BJ (cell line): ENCODE data around the gene TTL. TPM values are rescaled to one million over a fixed set of nuclear protein-coding genes. Genes with fewer than 3 reads are reported as not detected.
A peak's percentile ranks its signal among the peaks of the same experiment; 100 is the strongest.

Experiments
- CTCF ChIA-PET: fragments of 350-600 bp; formaldehyde crosslinking; extraction: SDS; loops from one replicate; lab custom pipeline; 2021; ENCODE audit warnings: antibody characterized with exemption, inconsistent platforms; lab: Yijun Ruan, JAX
- POLR2A ChIA-PET: fragments of 300-600 bp; sonication (Branson Sonifier 250); formaldehyde crosslinking; extraction: SDS; loops from one replicate; lab custom pipeline; 2021; ENCODE audit warnings: antibody characterized with exemption; lab: Charles Lee
- DNase-seq: peaks from one replicate; pipeline ENCODE4 v3.0.0-alpha.2; 2011; ENCODE audit warnings: low read depth
- H3K27me3 ChIP-seq: 2 replicates; pipeline ENCODE4 v1.6.0; 2011; ENCODE audit warnings: low read length; ENCODE audit not compliant: control insufficient read depth, insufficient read depth
- H3K36me3 ChIP-seq: 2 replicates; pipeline ENCODE4 v1.5.1; 2011; ENCODE audit warnings: low read length; ENCODE audit not compliant: control insufficient read depth, insufficient read depth
- H3K4me3 ChIP-seq: 2 replicates; pipeline ENCODE4 v1.5.1; 2011; ENCODE audit warnings: low read depth, mild to moderate bottlenecking, control low read depth, low read length
- polyA plus RNA-seq: library from polyadenylated mRNA; depleted of rRNA; stranded (reverse); fragments of >200 nt; gene quantifications from 2 replicates; pipeline ENCODE4 v1.2.3, GENCODE V29; 2011
- TF ChIP-seq, protein P1 (sequence below): IDR thresholded peaks from 2 replicates; pipeline ENCODE4 v1.5.1; 2011; ENCODE audit warnings: low read depth, mild to moderate bottlenecking, control low read depth, inconsistent platforms, low read length, moderate library complexity; ENCODE audit not compliant: insufficient read depth

Gene TTL
- polyA plus RNA-seq, 1 experiment: 11.1 TPM

GRCh38 chr2:112541315-112542122 is 59.6 kb downstream of the TTL start:
- H3K27me3 ChIP-seq: no peaks in the 10 kb centered on the region
- ChIA-PET POLR2A (no interaction called here), CTCF (no interaction called here)
- DNase-seq: no peak
- peak overlapping the region; percentile 88 for H3K4me3 ChIP-seq
- TF ChIP-seq, protein P1, sequence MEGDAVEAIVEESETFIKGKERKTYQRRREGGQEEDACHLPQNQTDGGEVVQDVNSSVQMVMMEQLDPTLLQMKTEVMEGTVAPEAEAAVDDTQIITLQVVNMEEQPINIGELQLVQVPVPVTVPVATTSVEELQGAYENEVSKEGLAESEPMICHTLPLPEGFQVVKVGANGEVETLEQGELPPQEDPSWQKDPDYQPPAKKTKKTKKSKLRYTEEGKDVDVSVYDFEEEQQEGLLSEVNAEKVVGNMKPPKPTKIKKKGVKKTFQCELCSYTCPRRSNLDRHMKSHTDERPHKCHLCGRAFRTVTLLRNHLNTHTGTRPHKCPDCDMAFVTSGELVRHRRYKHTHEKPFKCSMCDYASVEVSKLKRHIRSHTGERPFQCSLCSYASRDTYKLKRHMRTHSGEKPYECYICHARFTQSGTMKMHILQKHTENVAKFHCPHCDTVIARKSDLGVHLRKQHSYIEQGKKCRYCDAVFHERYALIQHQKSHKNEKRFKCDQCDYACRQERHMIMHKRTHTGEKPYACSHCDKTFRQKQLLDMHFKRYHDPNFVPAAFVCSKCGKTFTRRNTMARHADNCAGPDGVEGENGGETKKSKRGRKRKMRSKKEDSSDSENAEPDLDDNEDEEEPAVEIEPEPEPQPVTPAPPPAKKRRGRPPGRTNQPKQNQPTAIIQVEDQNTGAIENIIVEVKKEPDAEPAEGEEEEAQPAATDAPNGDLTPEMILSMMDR: no peak
- no peaks in the 10 kb centered on the region; the same call in 1 of the 2 replicates for H3K36me3 ChIP-seq

DNA sequence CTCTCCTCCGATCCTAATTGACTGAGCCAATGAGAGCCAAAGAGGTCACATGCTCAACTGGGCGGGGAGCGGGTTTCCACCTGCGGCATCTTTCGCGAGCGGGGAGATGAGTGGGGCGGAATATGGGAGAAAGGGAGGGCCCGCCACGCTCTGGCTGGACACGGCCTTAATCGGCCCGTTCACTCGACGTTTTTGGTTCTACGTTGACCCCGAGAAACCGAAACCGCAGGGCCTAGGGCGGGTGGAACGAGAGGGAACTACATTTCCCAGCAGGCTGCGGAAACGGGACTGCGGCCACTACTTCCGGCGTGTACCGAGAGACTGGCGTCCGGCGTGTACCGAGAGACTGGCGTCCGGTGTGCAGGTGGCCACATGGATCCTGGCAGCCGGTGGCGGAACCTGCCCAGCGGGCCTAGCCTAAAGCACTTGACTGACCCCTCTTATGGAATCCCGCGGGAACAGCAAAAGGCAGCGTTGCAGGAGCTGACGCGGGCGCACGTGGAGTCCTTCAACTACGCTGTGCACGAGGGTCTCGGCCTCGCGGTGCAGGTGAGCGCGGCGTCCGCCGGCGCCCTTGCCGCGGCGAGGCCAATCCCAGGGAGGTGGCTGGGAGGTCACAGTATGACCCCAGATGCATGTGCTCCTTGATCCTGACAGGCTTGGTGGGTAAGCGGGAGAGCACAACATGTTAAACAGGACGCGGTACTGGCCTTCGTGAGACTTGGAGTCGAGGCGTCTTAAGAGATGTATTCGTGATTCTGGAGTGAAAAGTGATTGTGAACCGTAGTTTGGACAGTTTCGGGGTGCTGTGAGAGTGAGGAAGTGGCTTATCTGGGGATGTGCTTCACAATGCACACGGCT is 60.4 kb downstream of the TTL start, which contains the start of gene POLR1B:
TSS of gene POLR1B (plus strand) at position 343 of the 861 bp plus-strand sequence. CDS start at position 373, 30 bp downstream.
- TF ChIP-seq, protein P1: no peak
- H3K27me3 ChIP-seq: no peaks in the 10 kb centered on the region
- H3K4me3 ChIP-seq: peak within 1 kb of the TSS; percentile 88
- peaks cover under 1% of the 10 kb centered on the region for H3K36me3 ChIP-seq
- ChIA-PET POLR2A (no interaction called here), CTCF (no interaction called here)
- DNase-seq: peak; percentile 26

DNA sequence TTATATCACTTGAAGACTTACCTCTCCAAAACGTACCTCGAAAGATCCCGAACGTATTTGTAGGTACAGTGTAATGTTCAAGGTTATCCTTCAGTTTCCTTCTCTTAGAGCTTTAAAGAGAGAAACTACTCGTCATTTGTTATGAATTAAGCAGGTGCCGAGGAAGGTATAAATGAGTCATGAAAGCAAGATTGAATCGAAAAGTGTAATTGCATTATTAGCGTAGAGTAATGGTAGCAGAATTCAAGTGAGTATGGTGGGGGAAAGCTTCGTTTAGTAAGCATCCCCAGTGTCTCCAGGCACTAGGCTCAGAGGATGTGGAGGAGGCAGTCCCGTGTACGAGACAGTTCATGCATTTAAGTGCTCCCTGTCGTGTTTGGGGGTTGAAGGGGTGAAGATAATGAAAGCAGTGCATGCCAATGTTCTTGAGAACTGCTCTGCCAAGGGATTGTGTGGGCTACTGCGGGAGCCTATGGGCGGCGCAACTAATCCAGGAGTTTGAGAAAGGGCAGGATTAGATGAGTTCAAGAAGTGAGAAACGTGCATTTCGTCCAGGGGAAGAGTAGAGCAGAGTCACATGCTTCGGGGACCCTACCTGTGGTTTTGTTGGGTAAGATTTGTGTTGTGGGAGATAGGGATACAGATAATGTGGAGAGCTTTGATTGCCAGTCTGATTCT is 61.2 kb downstream of the TTL start:
- POLR2A ChIA-PET: no interaction called here
- Histone ChIP-seq H3K36me3 (peaks cover 2% of the 10 kb centered on the region), H3K4me3 (peak overlapping the region; percentile 88), H3K27me3 (no peaks in the 10 kb centered on the region)
- TF ChIP-seq, protein P1: no peak
- no peak for DNase-seq
- CTCF ChIA-PET: no interaction called here

GRCh38 chr2:112547333-112547732 is 65.4 kb downstream of the TTL start:
- no peak for DNase-seq
- CTCF ChIA-PET: no interaction called here
- POLR2A ChIA-PET: interaction anchor here (0.6 kb wide), 1 partner anchor 12 kb away, joined by 3 read pairs; no protein-coding TSS in a partner anchor

More at GRCh38 chr2:112547333-112547732, 65.4 kb downstream of the TTL start:
- TF ChIP-seq, protein P1: no peak
- Histone ChIP-seq H3K36me3 (peaks cover 9% of the 10 kb centered on the region), H3K27me3 (no peaks in the 10 kb centered on the region), H3K4me3 (no peak overlapping the region)
